Fibroblast of upper back skin (primary cell): ENCODE data around the gene TAF1B.
"Not testable (repeated sequence)": the region's sequence is repeated elsewhere in the genome, so short reads cannot be mapped to it uniquely, and the experiment has no call there.

ENCODE experiments used
- DNase-seq: peaks from one replicate; pipeline ENCODE4 v3.0.0-alpha.2; 2013

TAF1B gene

GRCh38 chr2:9885036-9885684 is 41.9 kb downstream of the TAF1B start:
- peak; percentile 20 for DNase-seq

GRCh38 chr2:9887513-9887912 is 44.2 kb downstream of the TAF1B start:
- no peak for DNase-seq

GRCh38 chr2:9889812-9890261 is 46.6 kb downstream of the TAF1B start:
- no peak for DNase-seq

GRCh38 chr2:9892236-9892635 is 49.0 kb downstream of the TAF1B start:
- DNase-seq, result no peak

- DNase-seq, result no peak
Observed at GRCh38 chr2:9895669-9896590, 52.7 kb downstream of the TAF1B start.

DNA sequence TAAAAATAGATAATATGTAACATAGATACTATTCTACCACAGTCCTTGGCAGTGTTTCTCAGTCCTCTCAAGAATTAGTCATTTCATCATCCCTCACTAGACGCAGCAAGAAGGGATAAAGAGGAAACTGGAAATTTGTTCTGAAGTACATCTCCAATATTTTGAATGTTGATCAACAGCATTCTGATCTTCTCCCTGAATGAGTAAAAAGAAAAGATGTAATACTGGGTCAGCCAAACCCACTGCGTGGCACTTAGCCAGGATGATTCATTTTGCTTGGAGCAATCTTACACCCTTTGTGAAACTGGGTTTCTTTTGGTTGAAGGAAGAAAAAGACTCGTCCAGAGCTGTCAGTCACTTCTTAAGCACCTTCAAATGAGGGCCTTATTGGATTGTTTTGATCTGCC is 54.1 kb downstream of the TAF1B start:
- peak; percentile 97 for DNase-seq

DNA sequence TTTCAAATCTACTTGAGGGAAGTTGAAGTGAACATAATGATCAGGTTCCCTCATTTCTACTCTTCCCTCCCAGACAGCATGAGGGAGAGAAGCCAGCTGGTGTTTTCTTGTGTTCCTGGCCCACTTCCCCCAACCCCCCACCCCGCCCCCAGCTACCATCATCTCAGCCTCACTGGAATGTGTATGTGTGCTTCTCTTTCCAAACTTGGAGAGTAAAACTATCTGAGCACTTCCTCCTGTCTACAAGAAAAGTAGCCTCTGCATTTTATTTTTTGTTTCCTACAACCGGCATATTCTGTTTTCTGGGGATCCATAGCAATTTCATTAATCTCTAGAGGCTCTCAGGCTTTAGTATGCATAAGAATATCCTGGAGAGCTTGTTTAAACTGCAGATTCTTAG is 54.6 kb downstream of the TAF1B start:
- peak; percentile 61 for DNase-seq

DNA sequence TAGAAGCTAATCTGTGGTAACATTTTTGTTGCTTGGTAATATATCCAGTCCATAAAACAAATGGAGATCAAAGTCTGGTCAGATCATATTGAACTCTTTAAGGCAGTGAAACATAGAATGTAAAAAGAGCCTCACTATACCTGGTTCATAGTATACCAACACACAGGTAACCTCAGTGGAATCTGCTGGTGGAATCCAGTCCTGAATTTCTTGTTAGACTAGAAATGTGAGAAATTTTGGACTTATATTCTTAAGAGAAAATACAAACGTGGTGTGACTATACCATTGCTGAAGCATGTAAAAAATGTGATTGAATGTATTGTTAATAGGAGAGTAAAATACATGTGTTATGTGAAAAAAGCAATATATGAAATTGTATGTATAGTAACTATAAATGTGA is 62.1 kb downstream of the TAF1B start:
- DNase-seq, result no peak

DNA sequence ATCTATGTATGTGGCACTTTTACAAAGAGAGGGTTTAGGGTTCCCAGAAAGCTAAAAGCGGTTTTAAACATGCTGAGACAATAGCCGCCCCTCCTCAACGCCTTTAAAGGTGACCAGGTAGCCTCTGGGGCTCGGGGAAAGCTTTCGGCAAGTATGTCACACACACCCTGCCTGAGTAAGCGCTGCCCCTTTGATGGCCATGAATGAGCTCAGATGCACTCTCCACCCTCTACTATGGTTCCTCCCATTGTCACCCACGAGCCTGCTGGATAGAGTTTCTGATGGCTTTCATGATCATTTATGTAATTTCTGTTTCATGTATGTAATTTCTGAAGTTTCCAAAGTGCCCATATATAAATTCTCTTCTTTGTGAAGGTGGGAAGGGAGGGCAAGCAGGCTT is 64.1 kb downstream of the TAF1B start:
- no peak for DNase-seq

- DNase-seq, result no peak
Observed at GRCh38 chr2:9908639-9909038, 65.4 kb downstream of the TAF1B start.

- no peak for DNase-seq
Observed at GRCh38 chr2:9909106-9909505, 65.8 kb downstream of the TAF1B start.

DNA sequence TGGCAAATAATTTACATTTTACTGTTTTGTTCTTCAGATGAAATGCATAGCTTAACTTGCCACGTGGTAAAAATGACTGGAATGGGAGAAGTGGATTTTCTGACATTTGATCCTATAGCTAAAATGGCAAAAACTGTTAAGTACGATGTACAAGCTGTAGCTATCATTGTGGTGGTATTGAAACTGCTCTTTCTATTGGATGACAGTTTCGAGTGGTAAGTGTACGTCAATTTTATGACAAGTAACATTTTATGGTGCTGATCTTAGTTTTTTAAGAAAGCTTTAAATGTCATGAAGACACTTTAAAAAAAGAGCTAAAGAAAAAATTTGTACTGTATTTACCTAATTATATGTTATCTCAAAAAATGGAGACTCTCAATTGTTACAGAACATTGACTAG is 67.4 kb downstream of the TAF1B start:
- DNase-seq, result no peak

DNA sequence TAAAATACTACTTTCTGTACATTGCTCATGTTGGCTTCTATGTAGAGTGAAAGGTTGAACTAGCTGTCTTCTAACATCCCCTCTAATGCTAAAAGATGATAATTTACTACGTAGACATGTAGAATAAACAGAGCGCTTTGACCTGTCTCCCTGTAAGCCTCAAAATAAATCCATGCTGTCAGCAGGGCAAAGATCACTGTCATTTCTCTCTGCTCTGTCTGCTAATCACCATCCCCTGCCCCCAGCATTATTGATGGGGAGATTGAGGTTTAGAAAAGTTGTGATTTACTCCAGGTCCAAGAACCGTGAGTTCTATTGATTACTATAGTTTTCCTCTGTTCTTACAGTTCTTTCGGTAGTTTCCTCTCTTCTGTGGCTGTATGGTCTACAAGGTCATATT is 69.2 kb downstream of the TAF1B start:
- no peak for DNase-seq

- DNase-seq, result peak; percentile 74
Observed at GRCh38 chr2:9914384-9915065, 71.3 kb downstream of the TAF1B start.

- DNase-seq, result peak; percentile 12
Observed at GRCh38 chr2:9918275-9918674, 75.0 kb downstream of the TAF1B start.

DNA sequence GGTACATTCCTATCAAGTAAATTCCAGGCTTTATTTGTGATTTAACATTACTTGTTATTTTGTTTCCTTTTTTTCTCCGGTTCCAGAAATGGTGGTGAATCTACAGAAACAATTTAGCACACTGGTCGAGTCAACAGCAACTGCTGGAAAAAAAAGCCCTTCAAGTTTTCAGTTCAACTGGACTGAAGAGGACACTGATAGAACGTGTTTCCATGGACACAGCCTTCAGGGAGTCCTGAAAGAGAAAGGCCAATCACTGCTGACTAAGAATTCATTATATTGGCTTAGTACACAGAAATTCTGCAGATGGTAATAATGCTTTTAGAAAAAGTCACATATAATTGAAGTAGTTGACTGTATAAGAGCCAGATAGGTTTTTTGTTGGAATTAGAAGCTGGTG is 76.2 kb downstream of the TAF1B start:
- DNase-seq, result no peak

DNA sequence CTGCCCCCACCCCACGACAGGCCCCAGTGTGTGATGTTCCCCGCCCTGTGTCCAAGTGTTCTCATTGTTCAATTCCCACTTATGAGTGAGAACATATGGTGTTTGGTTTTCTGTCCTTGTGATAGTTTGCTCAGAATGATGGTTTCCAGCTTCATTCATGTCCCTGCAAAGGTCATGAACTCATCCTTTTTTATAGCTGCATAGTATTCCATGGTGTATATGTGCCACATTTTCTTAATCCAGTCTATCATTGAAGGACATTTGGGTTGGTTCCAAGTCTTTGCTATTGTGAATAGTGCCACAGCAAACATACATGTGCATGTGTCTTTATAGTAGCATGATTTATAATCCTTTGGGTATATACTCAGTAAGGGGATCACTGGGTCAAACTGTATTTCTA is 83.7 kb downstream of the TAF1B start:
- not testable (repeated sequence) for DNase-seq

- no peak for DNase-seq
Observed at GRCh38 chr2:9937258-9937657, 94.0 kb downstream of the TAF1B start.

- DNase-seq, result no peak
Observed at GRCh38 chr2:9937968-9938367, 94.7 kb downstream of the TAF1B start.

- no peak for DNase-seq
Observed at GRCh38 chr2:9939587-9940485, 96.6 kb downstream of the TAF1B start.

GRCh38 chr2:9941196-9941995 is 98.1 kb downstream of the TAF1B start:
- peak; percentile 84 for DNase-seq

- no peak for DNase-seq
Observed at GRCh38 chr2:9941996-9942390, 98.7 kb downstream of the TAF1B start.
